ENCODE data around the gene MRPS10.
A peak's percentile ranks its signal among the peaks of the same experiment; 100 is the strongest.

The MRPS10 gene

GRCh38 chr6:42163981-42164380, 53.7 kb downstream of the MRPS10 start:
- TF ChIP-seq CTCF (conservative IDR thresholded peaks at IDR 0.05; ENCODE audit: control insufficient read depth, insufficient read depth, low read depth, low read length) = no peak
- H3K4me3 ChIP-seq (ENCODE audit: control insufficient read depth, low read depth, low read length) = no peak overlapping the region
- DNase-seq (ENCODE audit: low read depth) = no peak

GRCh38 chr6:42162812-42163211, 54.8 kb downstream of the MRPS10 start:
- no peak overlapping the region for H3K4me3 ChIP-seq (ENCODE audit: control insufficient read depth, low read depth, low read length)
- TF ChIP-seq CTCF (conservative IDR thresholded peaks at IDR 0.05; ENCODE audit: control insufficient read depth, insufficient read depth, low read depth, low read length) = no peak
- no peak for DNase-seq (ENCODE audit: low read depth)

GRCh38 chr6:42162384-42162783, 55.3 kb downstream of the MRPS10 start:
- DNase-seq (ENCODE audit: low read depth) = no peak
- H3K4me3 ChIP-seq (ENCODE audit: control insufficient read depth, low read depth, low read length) = no peak overlapping the region
- TF ChIP-seq CTCF (conservative IDR thresholded peaks at IDR 0.05; ENCODE audit: control insufficient read depth, insufficient read depth, low read depth, low read length) = no peak

- no peak for DNase-seq (ENCODE audit: low read depth)
- no peak overlapping the region for H3K4me3 ChIP-seq (ENCODE audit: control insufficient read depth, low read depth, low read length)
- TF ChIP-seq CTCF (conservative IDR thresholded peaks at IDR 0.05; ENCODE audit: control insufficient read depth, insufficient read depth, low read depth, low read length) = no peak
Measured at GRCh38 chr6:42159431-42160024, 58.1 kb downstream of the MRPS10 start.

GRCh38 chr6:42158631-42159030, 59.0 kb downstream of the MRPS10 start:
- no peak overlapping the region for H3K4me3 ChIP-seq (ENCODE audit: control insufficient read depth, low read depth, low read length)
- no peak for DNase-seq (ENCODE audit: low read depth)
- no peak for TF ChIP-seq CTCF (conservative IDR thresholded peaks at IDR 0.05; ENCODE audit: control insufficient read depth, insufficient read depth, low read depth, low read length)

- no peak overlapping the region for H3K4me3 ChIP-seq (ENCODE audit: control insufficient read depth, low read depth, low read length)
- TF ChIP-seq CTCF (conservative IDR thresholded peaks at IDR 0.05; ENCODE audit: control insufficient read depth, insufficient read depth, low read depth, low read length) = no peak
- DNase-seq (ENCODE audit: low read depth) = peak; percentile 64
Measured at GRCh38 chr6:42158011-42158410, 59.6 kb downstream of the MRPS10 start.

Data from fibroblast of mammary gland (primary cell).